ENCODE measurements around the gene ZMYND8. TPM values are rescaled to one million over a fixed set of nuclear protein-coding genes. Genes with fewer than 3 reads are reported as not detected.
A peak's percentile ranks its signal among the peaks of the same experiment; 100 is the strongest.

Gene ZMYND8
- total RNA-seq, 1 experiment from 2014 or later, result 29.0 TPM

GRCh38 chr20:47314647-47315338 is 41.7 kb downstream of the ZMYND8 start (continued):
- TF ChIP-seq, protein P1, sequence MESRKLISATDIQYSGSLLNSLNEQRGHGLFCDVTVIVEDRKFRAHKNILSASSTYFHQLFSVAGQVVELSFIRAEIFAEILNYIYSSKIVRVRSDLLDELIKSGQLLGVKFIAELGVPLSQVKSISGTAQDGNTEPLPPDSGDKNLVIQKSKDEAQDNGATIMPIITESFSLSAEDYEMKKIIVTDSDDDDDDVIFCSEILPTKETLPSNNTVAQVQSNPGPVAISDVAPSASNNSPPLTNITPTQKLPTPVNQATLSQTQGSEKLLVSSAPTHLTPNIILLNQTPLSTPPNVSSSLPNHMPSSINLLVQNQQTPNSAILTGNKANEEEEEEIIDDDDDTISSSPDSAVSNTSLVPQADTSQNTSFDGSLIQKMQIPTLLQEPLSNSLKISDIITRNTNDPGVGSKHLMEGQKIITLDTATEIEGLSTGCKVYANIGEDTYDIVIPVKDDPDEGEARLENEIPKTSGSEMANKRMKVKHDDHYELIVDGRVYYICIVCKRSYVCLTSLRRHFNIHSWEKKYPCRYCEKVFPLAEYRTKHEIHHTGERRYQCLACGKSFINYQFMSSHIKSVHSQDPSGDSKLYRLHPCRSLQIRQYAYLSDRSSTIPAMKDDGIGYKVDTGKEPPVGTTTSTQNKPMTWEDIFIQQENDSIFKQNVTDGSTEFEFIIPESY (IDR thresholded peaks at IDR 0.05; ENCODE audit: extremely low read depth, insufficient replicate concordance, low read length), result no peak
- TF ChIP-seq EGR1 (IDR thresholded peaks at IDR 0.05; ENCODE audit: low read depth) (no peak), EZH2 (IDR thresholded peaks at IDR 0.05) (no peak)
- TF ChIP-seq, protein P2, sequence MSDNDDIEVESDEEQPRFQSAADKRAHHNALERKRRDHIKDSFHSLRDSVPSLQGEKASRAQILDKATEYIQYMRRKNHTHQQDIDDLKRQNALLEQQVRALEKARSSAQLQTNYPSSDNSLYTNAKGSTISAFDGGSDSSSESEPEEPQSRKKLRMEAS (IDR thresholded peaks at IDR 0.05), result no peak

- POLR2A ChIA-PET, result no interaction called here
- H3K4me1 ChIP-seq (ENCODE audit: control insufficient read depth in 1 of 2, insufficient read depth in 2 of 2, low read length in 2 of 2), result peaks cover 32 to 35% of the 10 kb centered on the region in 2 experiments
- no TSS peak for BruUV-seq (replicated peaks)
- no peaks in the 10 kb centered on the region for H3K9me3 ChIP-seq (ENCODE audit: control insufficient read depth in 1 of 2, insufficient read depth in 1 of 2, low read depth in 1 of 2, low read length in 2 of 2)
- H3K27ac ChIP-seq (ENCODE audit: low read depth, low read length), result no peak overlapping the region
- TF ChIP-seq SIN3A (IDR thresholded peaks at IDR 0.05; ENCODE audit: low read depth), result no peak
- no peak for TF ChIP-seq ZNF274 (IDR thresholded peaks at IDR 0.05; ENCODE audit: low read depth, low read length)
- TF ChIP-seq YY1 (IDR thresholded peaks at IDR 0.05; ENCODE audit: extremely low read depth, insufficient replicate concordance, low read depth, low read length), result no peak
- TF ChIP-seq JUND (IDR thresholded peaks at IDR 0.05), result no peak
- no peak for TF ChIP-seq ZFX (IDR thresholded peaks at IDR 0.05)
- no peak for TF ChIP-seq REST (IDR thresholded peaks at IDR 0.05; ENCODE audit: low read depth)
- 0 out of 6 replicates have a peak, but pooled peaks of 1 of the 3 experiments have one; percentile 8 for TF ChIP-seq CTCF (IDR thresholded peaks at IDR 0.05 in 2 of 3, conservative IDR thresholded peaks at IDR 0.05 in 1 of 3; ENCODE audit: borderline replicate concordance in 1 of 3, insufficient read depth in 1 of 3, low read depth in 2 of 3, low read length in 2 of 3)
- no peak for TF ChIP-seq RAD21 (IDR thresholded peaks at IDR 0.05; ENCODE audit: low read depth)
- H4K20me1 ChIP-seq (ENCODE audit: insufficient read depth), result no peaks in the 10 kb centered on the region
- H3K36me3 ChIP-seq (ENCODE audit: control insufficient read depth in 1 of 2, insufficient read depth in 2 of 2, low read length in 2 of 2), result peaks cover 4 to 7% of the 10 kb centered on the region in 2 experiments; a peak in 1 of 4 replicates
- no peak overlapping the region for H3K4me3 ChIP-seq (replicated peaks in 1 of 2; ENCODE audit: low read depth in 1 of 2, low read length in 2 of 2)
- H3K79me2 ChIP-seq (ENCODE audit: insufficient read depth, low read length), result peaks cover 87% of the 10 kb centered on the region
- ATAC-seq (no peak), DNase-seq (ENCODE audit: low read depth, low spot score) (no peak)
- CTCF ChIA-PET, result no interaction called here
- H3K9me2 ChIP-seq (ENCODE audit: insufficient read depth), result no peaks in the 10 kb centered on the region
- H3K4me2 ChIP-seq (ENCODE audit: low read length), result no peak overlapping the region
- no peak overlapping the region for H3K9ac ChIP-seq (ENCODE audit: low read length)
- H2AFZ ChIP-seq (ENCODE audit: low read depth, low read length, poor library complexity, severe bottlenecking), result no peak overlapping the region
- RAD21 ChIA-PET (ENCODE audit: low non-redundant PET in 1 of 2, low total read pairs in 2 of 2, uncharacterized antibody in 2 of 2, unreplicated experiment in 2 of 2), result no interaction called here
- no peaks in the 10 kb centered on the region for H3K27me3 ChIP-seq (ENCODE audit: insufficient read depth, low read length)
- intact Hi-C loops (cut with micrococcal nuclease), result no loop called here
These were observed 44.4 kb downstream of the ZMYND8 start for GRCh38 chr20:47311967-47312681.

Measured in HCT116 (cell line).